ENCODE results near the gene ASTN1. TPM values are rescaled to one million over a fixed set of nuclear protein-coding genes. Genes with fewer than 3 reads are reported as not detected.

ASTN1 gene
- total and polyA plus RNA-seq, 9 donors: 1.1 to 14.8 (median 2.7) TPM

GRCh38 chr1:177181631-177182291 is 17.2 kb upstream of the ASTN1 start:
- H3K4me1 ChIP-seq (ENCODE audit: insufficient read depth): peaks cover 2% of the 10 kb centered on the region
- intact Hi-C loops (cut with DNase I): loop anchor here in 3 of 4 donors (5.0 to 10.0 kb wide), 3 partner anchors 277 to 287 kb away; no protein-coding TSS in a partner anchor
- peak; percentile 23 to 73 (median 40) for DNase-seq
- H3K36me3 ChIP-seq: no peaks in the 10 kb centered on the region
- WGBS, 3 donors: 1 to 2% (median 1%) methylated on average over 28 to 32 of the region's 32 CpGs
- H3K27ac ChIP-seq: no peak overlapping the region
- TF ChIP-seq, protein P1, sequence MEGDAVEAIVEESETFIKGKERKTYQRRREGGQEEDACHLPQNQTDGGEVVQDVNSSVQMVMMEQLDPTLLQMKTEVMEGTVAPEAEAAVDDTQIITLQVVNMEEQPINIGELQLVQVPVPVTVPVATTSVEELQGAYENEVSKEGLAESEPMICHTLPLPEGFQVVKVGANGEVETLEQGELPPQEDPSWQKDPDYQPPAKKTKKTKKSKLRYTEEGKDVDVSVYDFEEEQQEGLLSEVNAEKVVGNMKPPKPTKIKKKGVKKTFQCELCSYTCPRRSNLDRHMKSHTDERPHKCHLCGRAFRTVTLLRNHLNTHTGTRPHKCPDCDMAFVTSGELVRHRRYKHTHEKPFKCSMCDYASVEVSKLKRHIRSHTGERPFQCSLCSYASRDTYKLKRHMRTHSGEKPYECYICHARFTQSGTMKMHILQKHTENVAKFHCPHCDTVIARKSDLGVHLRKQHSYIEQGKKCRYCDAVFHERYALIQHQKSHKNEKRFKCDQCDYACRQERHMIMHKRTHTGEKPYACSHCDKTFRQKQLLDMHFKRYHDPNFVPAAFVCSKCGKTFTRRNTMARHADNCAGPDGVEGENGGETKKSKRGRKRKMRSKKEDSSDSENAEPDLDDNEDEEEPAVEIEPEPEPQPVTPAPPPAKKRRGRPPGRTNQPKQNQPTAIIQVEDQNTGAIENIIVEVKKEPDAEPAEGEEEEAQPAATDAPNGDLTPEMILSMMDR (IDR thresholded peaks at IDR 0.05): peak in 2 of 3 donors; percentile 43 to 57
- TF ChIP-seq EP300 (IDR thresholded peaks at IDR 0.05): no peak
- no peak overlapping the region for H3K4me3 ChIP-seq
- H3K9me3 ChIP-seq: no peaks in the 10 kb centered on the region
- H3K27me3 ChIP-seq: no peaks in the 10 kb centered on the region

GRCh38 chr1:177181280-177181630 is 16.7 kb upstream of the ASTN1 start:
- Histone ChIP-seq H3K27ac (no peak overlapping the region), H3K4me3 (no peak overlapping the region), H3K4me1 (ENCODE audit: insufficient read depth) (peaks cover 2% of the 10 kb centered on the region), H3K9me3 (no peaks in the 10 kb centered on the region), H3K36me3 (no peaks in the 10 kb centered on the region), H3K27me3 (no peaks in the 10 kb centered on the region)
- WGBS, 3 donors: 57 to 60% (median 59%) methylated on average over 13 of the region's 13 CpGs
- TF ChIP-seq POLR2A (IDR thresholded peaks at IDR 0.05): no peak
- TF ChIP-seq EP300 (IDR thresholded peaks at IDR 0.05): no peak
- TF ChIP-seq, protein P1 (IDR thresholded peaks at IDR 0.05): no peak
- intact Hi-C loops (cut with DNase I): loop anchor here in 3 of 4 donors (5.0 to 10.0 kb wide), 3 partner anchors 276 to 286 kb away; no protein-coding TSS in a partner anchor
- no peak for DNase-seq

DNA sequence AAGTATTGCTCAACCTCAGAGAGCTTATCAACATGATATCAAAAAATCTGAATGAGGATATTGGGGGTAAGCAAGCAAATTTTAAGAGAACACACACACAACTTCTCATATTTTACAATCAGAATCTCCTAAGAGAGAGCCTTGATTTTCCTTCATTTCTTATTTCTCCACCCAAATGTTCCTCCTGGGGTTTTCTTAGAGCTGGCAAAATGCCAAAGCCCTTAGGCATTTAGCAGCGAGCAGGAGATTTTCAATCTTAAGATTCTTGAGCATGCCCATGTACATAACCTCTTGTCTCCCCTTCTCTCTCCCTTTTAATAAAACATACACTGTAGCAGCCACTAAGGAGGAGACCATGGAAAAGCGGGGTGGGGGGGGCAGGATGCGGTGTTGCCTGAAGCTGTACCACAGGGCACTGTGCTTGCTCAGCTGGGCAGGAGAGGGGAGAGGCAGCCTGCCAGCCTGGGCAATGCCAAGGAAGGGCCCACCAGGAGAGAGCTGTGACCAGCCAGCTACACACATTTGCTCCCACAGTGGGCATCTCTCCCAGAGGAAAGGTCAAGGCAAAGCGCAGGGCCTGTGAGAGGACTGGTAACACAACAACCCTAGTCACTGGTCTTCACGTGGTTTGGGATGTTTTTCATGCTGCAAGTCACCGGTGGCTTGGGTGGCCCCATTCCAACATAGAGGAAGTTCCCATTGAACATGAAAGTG is 10.6 kb upstream of the ASTN1 start:
- no peak for TF ChIP-seq POLR2A (IDR thresholded peaks at IDR 0.05)
- TF ChIP-seq EP300 (IDR thresholded peaks at IDR 0.05): no peak
- TF ChIP-seq, protein P1 (IDR thresholded peaks at IDR 0.05): no peak
- H3K9me3 ChIP-seq: no peaks in the 10 kb centered on the region
- intact Hi-C loops (cut with DNase I): no loop called here
- no peak overlapping the region for H3K4me3 ChIP-seq
- WGBS, 3 donors: 64 to 74% (median 67%) methylated on average over 6 of the region's 6 CpGs
- no peaks in the 10 kb centered on the region for H3K4me1 ChIP-seq (ENCODE audit: insufficient read depth)
- no peak for DNase-seq
- H3K27ac ChIP-seq: no peak overlapping the region
- no peaks in the 10 kb centered on the region for H3K36me3 ChIP-seq
- no peaks in the 10 kb centered on the region for H3K27me3 ChIP-seq

- Histone ChIP-seq H3K36me3 (no peaks in the 10 kb centered on the region), H3K4me1 (ENCODE audit: insufficient read depth) (no peaks in the 10 kb centered on the region), H3K27me3 (no peaks in the 10 kb centered on the region), H3K9me3 (no peaks in the 10 kb centered on the region), H3K4me3 (no peak overlapping the region), H3K27ac (no peak overlapping the region)
- WGBS, 3 donors: 80 to 82% (median 82%) methylated on average over 2 of the region's 2 CpGs
- no peak for DNase-seq
- intact Hi-C loops (cut with DNase I): no loop called here
- TF ChIP-seq POLR2A (IDR thresholded peaks at IDR 0.05): no peak
- TF ChIP-seq EP300 (IDR thresholded peaks at IDR 0.05): no peak
- TF ChIP-seq, protein P1 (IDR thresholded peaks at IDR 0.05): no peak
Observed at GRCh38 chr1:177173976-177174375, 9.5 kb upstream of the ASTN1 start.
